HepG2 (cell line): Measurements from ENCODE around the gene MAP2K5. TPM values are rescaled to one million over a fixed set of nuclear protein-coding genes. Genes with fewer than 3 reads are reported as not detected.

Experiments used
- ATAC-seq: fragments of 200-7000 bp; cut with Tn5 transposase; 3 replicates; pipeline ENCODE4 v1.9.1; 2020; ENCODE audit warnings: mild to moderate bottlenecking, moderate library complexity
- BruUV-seq: library from RNA; stranded (reverse); fragments of 400-500 nt; replicated peaks from 2 replicates; lab custom pipeline; 2021; lab: Mats Ljungman, UMichigan
- CTCF ChIA-PET: fragments of 300-600 bp; formaldehyde crosslinking; extraction: SDS; loops from one replicate; lab custom pipeline; 2021; ENCODE audit warnings: low total read pairs, inconsistent platforms, low intra/inter-chr PET ratio; lab: Yijun Ruan, JAX
- POLR2A ChIA-PET: fragments of 350-600 bp; sonication (Branson Sonifier 250); formaldehyde crosslinking; loops from one replicate; lab custom pipeline; 2020; ENCODE audit warnings: antibody characterized with exemption, inconsistent platforms; lab: Yijun Ruan, JAX
- DNase-seq: peaks from one replicate; pipeline ENCODE4 v3.0.0-alpha.2; 2015; ENCODE audit warnings: low spot score
- FAIRE-seq: peaks from 3 replicates; lab custom pipeline; 2011; peaks lifted over from hg19 to GRCh38; lab: Jason Lieb, UNC
- H2AFZ ChIP-seq: one replicate; pipeline ENCODE4 v1.6.1; 2011; ENCODE audit warnings: low read length, inconsistent platforms
- H3K27ac ChIP-seq: fragments of 300-600 bp; 3 replicates; pipeline ENCODE4 v1.8.0; 2011; ENCODE audit warnings: mixed run types, mild to moderate bottlenecking, mixed read lengths, low read length, inconsistent platforms; ENCODE audit not compliant: insufficient read depth; ENCODE audit errors: extremely low read length
- H3K27me3 ChIP-seq, 2 experiments: fragments of 200-600 bp in 1 of 2; 2 replicates in 1 of 2; 3 replicates in 1 of 2; pipeline versions ENCODE4 v1.6.0 to v1.8.0; 2011; ENCODE audit warnings: low read length in 2 of 2, mild to moderate bottlenecking in 2 of 2, moderate library complexity in 2 of 2, inconsistent platforms in 1 of 2; ENCODE audit not compliant: insufficient read depth in 2 of 2, control insufficient read depth in 1 of 2
- H3K36me3 ChIP-seq, 2 experiments: fragments of 200-600 bp in 1 of 2; replicated peaks in 1 of 2; 2 replicates in 1 of 2; 3 replicates in 1 of 2; pipeline versions ENCODE4 v1.5.1 to v1.8.0; 2011; ENCODE audit warnings: low read length in 2 of 2, inconsistent platforms in 1 of 2; ENCODE audit not compliant: insufficient read depth in 2 of 2, control insufficient read depth in 1 of 2
- H3K4me1 ChIP-seq: 2 replicates; pipeline ENCODE4 v1.5.1; 2012; ENCODE audit warnings: low read length, inconsistent platforms; ENCODE audit not compliant: insufficient read depth
- H3K4me2 ChIP-seq: 2 replicates; pipeline ENCODE4 v1.6.0; 2011; ENCODE audit warnings: low read depth, low read length, inconsistent platforms
- H3K4me3 ChIP-seq, 3 experiments: fragments of 200-600 bp in 1 of 3; sonication (generic), shearing (Covaris generic) in 1 of 3; replicated peaks in 1 of 3; 2 replicates each; pipeline ENCODE4 v1.5.1; 2011 to 2016; ENCODE audit warnings: low read length in 3 of 3, inconsistent platforms in 2 of 3, low read depth in 2 of 3, mild to moderate bottlenecking in 2 of 3, control low read depth in 1 of 3, mixed read lengths in 1 of 3; ENCODE audit not compliant: insufficient read depth in 1 of 3
- H3K79me2 ChIP-seq: one replicate; pipeline ENCODE4 v1.6.1; 2011; ENCODE audit warnings: low read length, inconsistent platforms; ENCODE audit not compliant: insufficient read depth
- H3K9ac ChIP-seq: 2 replicates; pipeline ENCODE4 v1.6.0; 2011; ENCODE audit warnings: mild to moderate bottlenecking, low read depth, low read length, inconsistent platforms; ENCODE audit not compliant: insufficient read depth
- H3K9me3 ChIP-seq: 2 replicates; pipeline ENCODE4 v1.5.1; 2012; ENCODE audit warnings: mild to moderate bottlenecking, low read length
- H4K20me1 ChIP-seq: 2 replicates; pipeline ENCODE4 v1.6.0; 2011; ENCODE audit warnings: inconsistent platforms, mild to moderate bottlenecking, low read length, moderate library complexity; ENCODE audit not compliant: insufficient read depth
- ARID4A ChIP-seq: sonication (generic); formaldehyde crosslinking; IDR thresholded peaks from 2 replicates; pipeline ENCODE4 v1.5.0; 2020; ENCODE audit warnings: mild to moderate bottlenecking, missing genetic modification reagents, borderline replicate concordance
- ATF7 ChIP-seq, 2 experiments: fragments of 450-650 bp in 1 of 2; sonication (generic) in 1 of 2; formaldehyde crosslinking in 1 of 2; IDR thresholded peaks; 2 replicates each; pipeline versions ENCODE4 v1.4.0 to v1.6.1; 2016 to 2020; ENCODE audit warnings: antibody characterized with exemption in 1 of 2, mild to moderate bottlenecking in 1 of 2, missing genetic modification reagents in 1 of 2
- GABPB1 ChIP-seq: IDR thresholded peaks from 2 replicates; pipeline ENCODE4 v1.6.1; 2016; ENCODE audit warnings: mild to moderate bottlenecking, missing genetic modification reagents, moderate library complexity, missing compliant biosample characterization
- PHF8 ChIP-seq: sonication (generic); formaldehyde crosslinking; IDR thresholded peaks from 2 replicates; pipeline ENCODE4 v1.5.0; 2020; ENCODE audit warnings: missing genetic modification reagents
- TOPORS ChIP-seq: sonication (generic); formaldehyde crosslinking; IDR thresholded peaks from 2 replicates; pipeline ENCODE4 v1.8.0; 2023; ENCODE audit warnings: mild to moderate bottlenecking, missing genetic modification reagents
- XRCC5 ChIP-seq: fragments of 200-400 bp; formaldehyde crosslinking; optimal IDR thresholded peaks from 2 replicates; pipeline ENCODE3; 2017; ENCODE audit warnings: mild to moderate bottlenecking, low read length
- ZBTB42 ChIP-seq: sonication (generic); formaldehyde crosslinking; IDR thresholded peaks from 2 replicates; pipeline ENCODE4 v1.5.0; 2020; ENCODE audit warnings: mild to moderate bottlenecking, missing genetic modification reagents
- ZFY ChIP-seq: sonication (generic); formaldehyde crosslinking; IDR thresholded peaks from 2 replicates; pipeline ENCODE4 v1.4.0; 2020; ENCODE audit warnings: missing genetic modification reagents
- ZNF674 ChIP-seq: sonication (generic); formaldehyde crosslinking; IDR thresholded peaks from 2 replicates; pipeline ENCODE4 v1.5.0; 2020; ENCODE audit warnings: low read depth, mild to moderate bottlenecking, missing genetic modification reagents
- ZNF687 ChIP-seq: sonication (generic); formaldehyde crosslinking; IDR thresholded peaks from 2 replicates; pipeline ENCODE4 v1.5.1; 2020; ENCODE audit warnings: mild to moderate bottlenecking, missing genetic modification reagents, moderate library complexity
- WGBS: methylation state at CpG from one replicate; pipeline ENCODE4 v1.1.6; 2017; ENCODE audit warnings: low lambda C conversion rate; 5-methylcytosine and 5-hydroxymethylcytosine counted together
- in situ Hi-C: cut with HindIII; loops from 2 replicates; pipeline ENCODE4 v1.10.0; 2017; ENCODE audit warnings: low pct_unique_long_range_greater_than_20kb; ENCODE audit not compliant: extremely low pct_ligation_motif_present
- intact Hi-C: fragments of 100-400 bp; cut with micrococcal nuclease; formaldehyde crosslinking; loops from one replicate; pipeline ENCODE4 v1.10.0; 2022; ENCODE audit not compliant: unreplicated experiment
- polyA plus RNA-seq, 8 experiments: library from polyadenylated mRNA; depleted of rRNA in 3 of 8; stranded (reverse) in 7 of 8; unstranded in 1 of 8; fragments of >200 nt; fragmentation: Illumina TruSeq in 4 of 8; extraction: Trizol in 4 of 8; gene quantifications; 2 replicates each; pipeline versions ENCODE4 v1.2.1 to v1.2.3, GENCODE V29; 2011 to 2016; ENCODE audit warnings: low read depth in 4 of 8, missing spikeins in 1 of 8, mixed read lengths in 1 of 8; ENCODE audit not compliant: insufficient read depth in 1 of 8
- total RNA-seq, 5 experiments: library from RNA; depleted of rRNA; stranded (reverse); fragments of >200 nt; fragmentation: Illumina TruSeq; extraction: Trizol; gene quantifications; 2 replicates each; pipeline ENCODE4 v1.2.3, GENCODE V29; 2016; ENCODE audit warnings: low read depth in 1 of 5
- TF ChIP-seq, protein P1 (sequence below): sonication (generic); formaldehyde crosslinking; IDR thresholded peaks from 2 replicates; pipeline ENCODE4 v1.8.0; 2022; ENCODE audit warnings: mild to moderate bottlenecking, missing genetic modification reagents, moderate library complexity
- TF ChIP-seq, protein P2 (sequence below): IDR thresholded peaks from 2 replicates; pipeline ENCODE4 v1.6.1; 2012; ENCODE audit warnings: inconsistent platforms

MAP2K5 gene
- total and polyA plus RNA-seq, 2 of the 13 experiments (the other 11 are each of a cell fraction or from before 2014, with no cell fraction given) = 4.0 to 4.3 TPM

DNA sequence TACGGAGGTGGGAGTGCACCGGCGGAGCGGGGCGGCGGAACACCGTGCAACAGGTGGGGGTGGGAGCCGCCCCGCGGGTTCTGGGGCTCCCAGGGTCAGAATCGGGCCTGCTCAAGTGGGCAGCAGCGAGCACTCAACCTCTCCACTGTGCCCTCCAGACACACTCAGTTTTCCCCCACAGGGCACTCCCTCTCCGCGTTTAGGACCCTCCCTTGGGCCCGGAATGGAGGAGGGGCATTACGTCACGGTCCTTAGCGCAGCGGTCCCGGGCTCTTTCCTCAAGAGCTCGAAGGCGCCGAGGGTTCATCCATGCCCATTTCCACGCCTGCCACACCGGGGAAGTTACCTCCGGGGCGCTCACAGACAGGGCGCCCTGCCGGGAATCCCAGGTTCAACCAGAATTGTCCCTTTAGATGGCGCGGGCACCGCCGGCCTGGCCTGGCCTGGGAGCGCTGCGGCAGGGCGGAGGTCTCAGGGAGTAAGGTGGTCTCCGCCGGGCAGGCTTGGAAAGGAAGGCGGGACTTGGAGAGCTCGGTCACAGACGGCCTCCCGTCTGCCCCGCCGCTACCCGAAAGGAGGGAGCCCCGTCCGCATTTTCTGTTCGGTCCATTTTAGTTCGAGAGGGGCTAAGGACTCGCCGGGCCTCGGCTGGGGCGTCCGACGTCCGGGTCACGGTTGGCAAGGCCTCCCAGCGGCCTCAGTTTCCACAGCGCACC is 292.2 kb downstream of the MAP2K5 start:
- H3K4me2 ChIP-seq = peak overlapping the region; percentile 85
- no TSS peak for BruUV-seq
- no peaks in the 10 kb centered on the region for H3K36me3 ChIP-seq
- FAIRE-seq = no peak
- H3K27me3 ChIP-seq = peaks cover 5 to 58% of the 10 kb centered on the region in 2 experiments
- DNase-seq = no peak
- H3K9me3 ChIP-seq = no peaks in the 10 kb centered on the region
- WGBS = 12% methylated on average over 26 of the region's 59 CpGs
- intact Hi-C loops = loop anchor here (5.0 kb wide), 2 partner anchors 292 to 527 kb away; partner anchors contain the start of gene MAP2K5
- peak overlapping the region; percentile 61 to 77 (median 63) for H3K4me3 ChIP-seq
- ChIA-PET POLR2A (interaction anchor here (1.2 kb wide), 1 partner anchor 9 kb away, joined by 3 read pairs; no protein-coding TSS in a partner anchor), CTCF (interaction anchor here (4.5 kb wide), 1 partner anchor 379 kb away, joined by 50 read pairs; no protein-coding TSS in a partner anchor)
- no peak overlapping the region for H3K27ac ChIP-seq
- in situ Hi-C loops = loop anchor here (5.0 to 10.0 kb wide), 2 partner anchors 377 to 890 kb away; no protein-coding TSS in a partner anchor
- no peaks in the 10 kb centered on the region for H3K79me2 ChIP-seq
- H2AFZ ChIP-seq = no peak overlapping the region
- ATAC-seq = peak; percentile 8; the same call in 2 of the 3 replicates
- H3K9ac ChIP-seq = peak overlapping the region; percentile 16; the same call in 1 of the 2 replicates
- H4K20me1 ChIP-seq = no peaks in the 10 kb centered on the region
- peaks cover 52% of the 10 kb centered on the region for H3K4me1 ChIP-seq
- TF ChIP-seq ZNF687 (CRISPR knock-in tag) (peak; percentile 54; the same call in 1 of the 2 replicates), ZFY (CRISPR knock-in tag) (peak; percentile 27; the same call in 1 of the 2 replicates), XRCC5 (peak; percentile 12), PHF8 (CRISPR knock-in tag) (0 out of 2 replicates have a peak, but pooled peaks have one; percentile 23), GABPB1 (peak; percentile 18; the same call in 1 of the 2 replicates), ATF7 (IDR thresholded peaks at IDR 0.05) (peak; percentile 53; the same call in 1 of the 2 replicates), ATF7 (CRISPR knock-in tag; IDR thresholded peaks at IDR 0.05) (no peak), TOPORS (no peak), ZNF674 (CRISPR knock-in tag) (no peak), ARID4A (CRISPR knock-in tag) (peak; percentile 39; the same call in 1 of the 2 replicates), ZBTB42 (CRISPR knock-in tag) (no peak)
- TF ChIP-seq, protein P1, sequence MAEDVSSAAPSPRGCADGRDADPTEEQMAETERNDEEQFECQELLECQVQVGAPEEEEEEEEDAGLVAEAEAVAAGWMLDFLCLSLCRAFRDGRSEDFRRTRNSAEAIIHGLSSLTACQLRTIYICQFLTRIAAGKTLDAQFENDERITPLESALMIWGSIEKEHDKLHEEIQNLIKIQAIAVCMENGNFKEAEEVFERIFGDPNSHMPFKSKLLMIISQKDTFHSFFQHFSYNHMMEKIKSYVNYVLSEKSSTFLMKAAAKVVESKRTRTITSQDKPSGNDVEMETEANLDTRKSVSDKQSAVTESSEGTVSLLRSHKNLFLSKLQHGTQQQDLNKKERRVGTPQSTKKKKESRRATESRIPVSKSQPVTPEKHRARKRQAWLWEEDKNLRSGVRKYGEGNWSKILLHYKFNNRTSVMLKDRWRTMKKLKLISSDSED = no peak
- TF ChIP-seq, protein P2, sequence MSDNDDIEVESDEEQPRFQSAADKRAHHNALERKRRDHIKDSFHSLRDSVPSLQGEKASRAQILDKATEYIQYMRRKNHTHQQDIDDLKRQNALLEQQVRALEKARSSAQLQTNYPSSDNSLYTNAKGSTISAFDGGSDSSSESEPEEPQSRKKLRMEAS = 0 out of 2 replicates have a peak, but pooled peaks have one; percentile 11
